ENCODE results near the gene GIGYF2. TPM values are rescaled to one million over a fixed set of nuclear protein-coding genes. Genes with fewer than 3 reads are reported as not detected.

Gene GIGYF2
- polyA plus RNA-seq, 1 donor from 2014 or later = 52.6 TPM

DNA sequence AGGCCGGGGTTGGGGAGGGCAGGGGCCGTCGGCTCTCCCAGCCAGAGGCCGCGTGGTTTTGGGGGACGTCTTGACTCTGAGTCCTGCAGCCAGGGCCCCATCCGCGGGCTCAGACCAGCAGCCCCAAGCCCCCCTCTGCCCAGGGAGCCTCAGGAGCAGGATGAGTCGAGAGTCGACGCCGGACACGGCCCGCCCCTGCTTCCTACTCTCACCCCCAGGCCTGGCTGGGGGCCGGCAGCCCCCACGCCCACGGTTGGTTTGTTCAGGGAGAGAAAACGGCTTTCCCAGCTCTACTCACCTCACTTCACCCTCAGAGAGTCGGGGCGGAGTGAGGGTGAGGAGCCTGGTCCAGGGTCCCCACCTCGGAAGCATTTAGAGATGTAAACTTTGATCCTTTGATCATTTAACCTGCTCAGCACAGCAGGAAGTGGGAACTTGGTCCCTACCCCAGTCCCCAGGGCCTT is 179.9 kb downstream of the GIGYF2 start:
- Histone ChIP-seq H3K79me2 (replicated peaks; ENCODE audit: insufficient read depth, low read length) (no peaks in the 10 kb centered on the region), H3K4me3 (ENCODE audit: low read length) (peak overlapping the region; percentile 68), H4K20me1 (ENCODE audit: insufficient read depth) (no peaks in the 10 kb centered on the region), H3K9ac (ENCODE audit: low read length) (peak overlapping the region; percentile 58), H3K9me3 (ENCODE audit: low read length) (no peaks in the 10 kb centered on the region), H3K4me2 (ENCODE audit: low read length) (no peak overlapping the region), H3K36me3 (ENCODE audit: insufficient read depth, low read length) (no peaks in the 10 kb centered on the region), H3K9me2 (ENCODE audit: insufficient read depth, low read length) (no peaks in the 10 kb centered on the region), H3K27me3 (ENCODE audit: insufficient read depth, low read depth, low read length) (peaks cover 20% of the 10 kb centered on the region), H2AFZ (ENCODE audit: low read depth, low read length) (no peak overlapping the region), H3F3A (ENCODE audit: insufficient read depth, low read length, poor library complexity, severe bottlenecking) (no peaks in the 10 kb centered on the region), H3K27ac (ENCODE audit: low read length) (no peak overlapping the region)
- TF ChIP-seq TAF1 (IDR thresholded peaks at IDR 0.05; ENCODE audit: low read depth) = no peak
- TF ChIP-seq EP300 (conservative IDR thresholded peaks at IDR 0.05; ENCODE audit: poor library complexity, severe bottlenecking) = no peak
- TF ChIP-seq, protein P1, sequence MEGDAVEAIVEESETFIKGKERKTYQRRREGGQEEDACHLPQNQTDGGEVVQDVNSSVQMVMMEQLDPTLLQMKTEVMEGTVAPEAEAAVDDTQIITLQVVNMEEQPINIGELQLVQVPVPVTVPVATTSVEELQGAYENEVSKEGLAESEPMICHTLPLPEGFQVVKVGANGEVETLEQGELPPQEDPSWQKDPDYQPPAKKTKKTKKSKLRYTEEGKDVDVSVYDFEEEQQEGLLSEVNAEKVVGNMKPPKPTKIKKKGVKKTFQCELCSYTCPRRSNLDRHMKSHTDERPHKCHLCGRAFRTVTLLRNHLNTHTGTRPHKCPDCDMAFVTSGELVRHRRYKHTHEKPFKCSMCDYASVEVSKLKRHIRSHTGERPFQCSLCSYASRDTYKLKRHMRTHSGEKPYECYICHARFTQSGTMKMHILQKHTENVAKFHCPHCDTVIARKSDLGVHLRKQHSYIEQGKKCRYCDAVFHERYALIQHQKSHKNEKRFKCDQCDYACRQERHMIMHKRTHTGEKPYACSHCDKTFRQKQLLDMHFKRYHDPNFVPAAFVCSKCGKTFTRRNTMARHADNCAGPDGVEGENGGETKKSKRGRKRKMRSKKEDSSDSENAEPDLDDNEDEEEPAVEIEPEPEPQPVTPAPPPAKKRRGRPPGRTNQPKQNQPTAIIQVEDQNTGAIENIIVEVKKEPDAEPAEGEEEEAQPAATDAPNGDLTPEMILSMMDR (IDR thresholded peaks at IDR 0.05; ENCODE audit: poor library complexity, severe bottlenecking) = no peak
- TF ChIP-seq EZH2 (IDR thresholded peaks at IDR 0.05; ENCODE audit: borderline replicate concordance, insufficient read depth, low read length, poor library complexity, severe bottlenecking) = no peak
- TF ChIP-seq SMC3 (conservative IDR thresholded peaks at IDR 0.05; ENCODE audit: poor library complexity) = no peak
- TF ChIP-seq, protein P2, sequence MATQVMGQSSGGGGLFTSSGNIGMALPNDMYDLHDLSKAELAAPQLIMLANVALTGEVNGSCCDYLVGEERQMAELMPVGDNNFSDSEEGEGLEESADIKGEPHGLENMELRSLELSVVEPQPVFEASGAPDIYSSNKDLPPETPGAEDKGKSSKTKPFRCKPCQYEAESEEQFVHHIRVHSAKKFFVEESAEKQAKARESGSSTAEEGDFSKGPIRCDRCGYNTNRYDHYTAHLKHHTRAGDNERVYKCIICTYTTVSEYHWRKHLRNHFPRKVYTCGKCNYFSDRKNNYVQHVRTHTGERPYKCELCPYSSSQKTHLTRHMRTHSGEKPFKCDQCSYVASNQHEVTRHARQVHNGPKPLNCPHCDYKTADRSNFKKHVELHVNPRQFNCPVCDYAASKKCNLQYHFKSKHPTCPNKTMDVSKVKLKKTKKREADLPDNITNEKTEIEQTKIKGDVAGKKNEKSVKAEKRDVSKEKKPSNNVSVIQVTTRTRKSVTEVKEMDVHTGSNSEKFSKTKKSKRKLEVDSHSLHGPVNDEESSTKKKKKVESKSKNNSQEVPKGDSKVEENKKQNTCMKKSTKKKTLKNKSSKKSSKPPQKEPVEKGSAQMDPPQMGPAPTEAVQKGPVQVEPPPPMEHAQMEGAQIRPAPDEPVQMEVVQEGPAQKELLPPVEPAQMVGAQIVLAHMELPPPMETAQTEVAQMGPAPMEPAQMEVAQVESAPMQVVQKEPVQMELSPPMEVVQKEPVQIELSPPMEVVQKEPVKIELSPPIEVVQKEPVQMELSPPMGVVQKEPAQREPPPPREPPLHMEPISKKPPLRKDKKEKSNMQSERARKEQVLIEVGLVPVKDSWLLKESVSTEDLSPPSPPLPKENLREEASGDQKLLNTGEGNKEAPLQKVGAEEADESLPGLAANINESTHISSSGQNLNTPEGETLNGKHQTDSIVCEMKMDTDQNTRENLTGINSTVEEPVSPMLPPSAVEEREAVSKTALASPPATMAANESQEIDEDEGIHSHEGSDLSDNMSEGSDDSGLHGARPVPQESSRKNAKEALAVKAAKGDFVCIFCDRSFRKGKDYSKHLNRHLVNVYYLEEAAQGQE (IDR thresholded peaks at IDR 0.05; ENCODE audit: borderline replicate concordance) = no peak
- no peak for TF ChIP-seq MXI1 (conservative IDR thresholded peaks at IDR 0.05; ENCODE audit: poor library complexity, severe bottlenecking)
- no peak for TF ChIP-seq POLR2AphosphoS5 (IDR thresholded peaks at IDR 0.05)
- no peak for TF ChIP-seq RAD21 (conservative IDR thresholded peaks at IDR 0.05)

DNA sequence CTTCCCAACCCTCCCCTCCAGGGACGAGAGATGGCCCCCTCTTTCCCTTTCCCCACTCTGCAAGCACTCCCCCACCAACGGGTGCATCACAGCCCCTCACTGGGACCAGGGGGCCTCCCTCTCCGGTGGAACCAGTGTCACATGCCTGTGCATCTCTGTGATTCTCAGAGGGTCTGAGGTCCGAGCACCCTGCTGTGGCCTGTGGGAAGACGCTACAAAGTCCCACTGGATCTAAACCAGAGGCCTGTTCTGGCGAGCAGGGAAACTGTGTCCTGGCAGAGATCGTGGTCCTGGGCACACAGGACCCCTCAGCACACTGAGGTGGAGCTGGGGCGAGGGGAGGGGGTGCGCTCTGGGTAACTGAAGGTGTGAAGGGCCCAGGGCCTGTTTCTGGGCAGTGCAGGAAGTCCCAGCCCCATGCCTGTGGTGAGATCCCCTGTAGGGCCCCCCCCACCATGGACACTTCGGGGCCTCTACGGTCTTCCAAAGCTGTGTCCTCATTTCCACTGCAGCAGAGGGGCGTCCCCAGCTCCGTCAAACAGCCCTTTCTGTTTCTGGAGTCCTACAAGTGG is 180.9 kb downstream of the GIGYF2 start:
- H3K36me3 ChIP-seq (ENCODE audit: insufficient read depth, low read length) = no peaks in the 10 kb centered on the region
- no peak overlapping the region for H3K4me3 ChIP-seq (ENCODE audit: low read length)
- H3K27ac ChIP-seq (ENCODE audit: low read length) = no peak overlapping the region
- no peaks in the 10 kb centered on the region for H3F3A ChIP-seq (ENCODE audit: insufficient read depth, low read length, poor library complexity, severe bottlenecking)
- no peak overlapping the region for H2AFZ ChIP-seq (ENCODE audit: low read depth, low read length)
- no peaks in the 10 kb centered on the region for H4K20me1 ChIP-seq (ENCODE audit: insufficient read depth)
- H3K9ac ChIP-seq (ENCODE audit: low read length) = no peak overlapping the region
- H3K9me2 ChIP-seq (ENCODE audit: insufficient read depth, low read length) = no peaks in the 10 kb centered on the region
- H3K27me3 ChIP-seq (ENCODE audit: insufficient read depth, low read depth, low read length) = peaks cover 20% of the 10 kb centered on the region
- no peak overlapping the region for H3K4me2 ChIP-seq (ENCODE audit: low read length)
- no peaks in the 10 kb centered on the region for H3K79me2 ChIP-seq (replicated peaks; ENCODE audit: insufficient read depth, low read length)
- TF ChIP-seq EP300 (conservative IDR thresholded peaks at IDR 0.05; ENCODE audit: poor library complexity, severe bottlenecking) = no peak
- TF ChIP-seq, protein P1 (IDR thresholded peaks at IDR 0.05; ENCODE audit: poor library complexity, severe bottlenecking) = no peak
- TF ChIP-seq MXI1 (conservative IDR thresholded peaks at IDR 0.05; ENCODE audit: poor library complexity, severe bottlenecking) = no peak
- TF ChIP-seq, protein P2 (IDR thresholded peaks at IDR 0.05; ENCODE audit: borderline replicate concordance) = no peak
- TF ChIP-seq POLR2AphosphoS5 (IDR thresholded peaks at IDR 0.05) = no peak
- no peak for TF ChIP-seq SMC3 (conservative IDR thresholded peaks at IDR 0.05; ENCODE audit: poor library complexity)
- no peak for TF ChIP-seq EZH2 (IDR thresholded peaks at IDR 0.05; ENCODE audit: borderline replicate concordance, insufficient read depth, low read length, poor library complexity, severe bottlenecking)
- TF ChIP-seq TAF1 (IDR thresholded peaks at IDR 0.05; ENCODE audit: low read depth) = no peak
- TF ChIP-seq RAD21 (conservative IDR thresholded peaks at IDR 0.05) = no peak
- H3K9me3 ChIP-seq (ENCODE audit: low read length) = no peaks in the 10 kb centered on the region

Measured in neural cell (in vitro differentiated cells).